ENCODE measurements around the gene PCIF1. TPM values are rescaled to one million over a fixed set of nuclear protein-coding genes. Genes with fewer than 3 reads are reported as not detected.

Gene PCIF1
- total and polyA plus RNA-seq, 2 donors (not counting 3 experiments of a cell fraction or from before 2014, with no cell fraction given) = 26.4 to 27.2 TPM

DNA sequence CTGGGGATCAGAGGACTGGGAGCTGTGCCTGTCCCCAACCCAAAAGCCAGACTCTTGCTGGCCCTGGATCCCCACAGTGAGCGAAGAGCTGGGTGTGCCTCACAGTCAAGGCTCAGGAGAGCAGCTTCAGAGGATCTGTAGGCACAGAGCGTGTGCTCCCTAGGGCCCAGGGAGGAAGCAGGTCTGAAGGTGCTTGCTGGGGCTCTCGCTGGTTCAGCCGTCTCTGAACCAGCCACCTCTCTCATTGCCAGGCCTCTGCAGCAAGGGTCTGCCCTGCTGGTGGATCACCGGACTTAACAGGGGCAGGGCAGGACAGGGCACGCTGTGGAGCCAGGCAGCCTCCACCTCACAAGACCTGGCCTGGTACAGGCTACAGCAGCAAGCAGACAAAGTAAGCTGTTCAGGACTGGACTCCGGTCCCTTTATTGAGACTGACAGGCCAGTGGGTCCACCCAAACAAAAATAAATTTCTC is 13.8 kb downstream of the PCIF1 start:
- TF ChIP-seq MYC (IDR thresholded peaks at IDR 0.05; ENCODE audit: low read depth, low read length) (no peak), POLR2A (IDR thresholded peaks at IDR 0.05; ENCODE audit: low read depth, low read length) (no peak), POLR2AphosphoS5 (IDR thresholded peaks at IDR 0.05; ENCODE audit: insufficient read depth, low read depth, low read length) (no peak), MAX (IDR thresholded peaks at IDR 0.05; ENCODE audit: insufficient read depth, insufficient read length) (no peak), FOS (IDR thresholded peaks at IDR 0.05; ENCODE audit: borderline replicate concordance, insufficient read depth, low read length) (no peak), GATA2 (IDR thresholded peaks at IDR 0.05; ENCODE audit: insufficient read depth, insufficient read length, low read depth, low read length) (no peak), JUN (IDR thresholded peaks at IDR 0.05; ENCODE audit: borderline replicate concordance, insufficient read depth, insufficient read length, low read depth) (no peak), EZH2 (IDR thresholded peaks at IDR 0.05; ENCODE audit: borderline replicate concordance, low read depth, low read length, severe bottlenecking) (no peak)
- TF ChIP-seq, protein P1, sequence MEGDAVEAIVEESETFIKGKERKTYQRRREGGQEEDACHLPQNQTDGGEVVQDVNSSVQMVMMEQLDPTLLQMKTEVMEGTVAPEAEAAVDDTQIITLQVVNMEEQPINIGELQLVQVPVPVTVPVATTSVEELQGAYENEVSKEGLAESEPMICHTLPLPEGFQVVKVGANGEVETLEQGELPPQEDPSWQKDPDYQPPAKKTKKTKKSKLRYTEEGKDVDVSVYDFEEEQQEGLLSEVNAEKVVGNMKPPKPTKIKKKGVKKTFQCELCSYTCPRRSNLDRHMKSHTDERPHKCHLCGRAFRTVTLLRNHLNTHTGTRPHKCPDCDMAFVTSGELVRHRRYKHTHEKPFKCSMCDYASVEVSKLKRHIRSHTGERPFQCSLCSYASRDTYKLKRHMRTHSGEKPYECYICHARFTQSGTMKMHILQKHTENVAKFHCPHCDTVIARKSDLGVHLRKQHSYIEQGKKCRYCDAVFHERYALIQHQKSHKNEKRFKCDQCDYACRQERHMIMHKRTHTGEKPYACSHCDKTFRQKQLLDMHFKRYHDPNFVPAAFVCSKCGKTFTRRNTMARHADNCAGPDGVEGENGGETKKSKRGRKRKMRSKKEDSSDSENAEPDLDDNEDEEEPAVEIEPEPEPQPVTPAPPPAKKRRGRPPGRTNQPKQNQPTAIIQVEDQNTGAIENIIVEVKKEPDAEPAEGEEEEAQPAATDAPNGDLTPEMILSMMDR (IDR thresholded peaks at IDR 0.05; ENCODE audit: extremely low read depth in 1 of 2, insufficient read depth in 1 of 2, low read depth in 1 of 2, low read length in 2 of 2) = no peak
- Histone ChIP-seq H2AFZ (ENCODE audit: low read depth, low read length) (no peak overlapping the region), H3K4me3 (replicated peaks in 1 of 3; ENCODE audit: insufficient read depth in 1 of 3, low read depth in 1 of 3, low read length in 3 of 3) (no peak overlapping the region), H4K20me1 (replicated peaks; ENCODE audit: control insufficient read depth, extremely low read depth, insufficient read depth, low read length) (no peaks in the 10 kb centered on the region), H3K27me3 (ENCODE audit: control insufficient read depth in 2 of 2, insufficient read depth in 2 of 2, low read length in 2 of 2) (no peaks in the 10 kb centered on the region), H3K9me3 (replicated peaks; ENCODE audit: control insufficient read depth, insufficient read depth, low read length) (no peaks in the 10 kb centered on the region), H3K27ac (ENCODE audit: insufficient read depth, low read depth, low read length) (no peak overlapping the region), H3K79me2 (ENCODE audit: control insufficient read depth, insufficient read depth, low read length) (no peaks in the 10 kb centered on the region), H3K4me2 (ENCODE audit: insufficient read depth, low read length) (no peak overlapping the region), H3K9me1 (replicated peaks; ENCODE audit: control insufficient read depth, extremely low read depth, insufficient read depth, low read length) (no peaks in the 10 kb centered on the region), H3K9ac (replicated peaks; ENCODE audit: extremely low read depth, insufficient read depth, low read length) (no peak overlapping the region), H3K4me1 (ENCODE audit: control insufficient read depth, extremely low read depth, insufficient read depth, low read length) (no peaks in the 10 kb centered on the region), H3K36me3 (ENCODE audit: control insufficient read depth in 2 of 2, extremely low read depth in 1 of 2, insufficient read depth in 2 of 2, low read length in 2 of 2) (peaks cover 7 to 82% of the 10 kb centered on the region in 2 experiments)
- DNase-seq (ENCODE audit: low read depth, low spot score) (no peak), FAIRE-seq (no peak)
- dilution Hi-C loops (cut with MboI; ENCODE audit: extremely low pct_ligation_motif_present, low sequenced_read_pairs) (no loop called here), intact Hi-C loops (cut with micrococcal nuclease) (no loop called here)
- ChIA-PET CTCF (interaction anchor here (0.8 to 1.9 kb wide), 6 partner anchors 9 to 150 kb away, joined by 3 to 18 read pairs (median 4); no protein-coding TSS in a partner anchor), POLR2A (interaction anchor here (1.9 kb wide), 2 partner anchors 13 to 14 kb away, joined by 4 to 8 read pairs; partner anchors contain the start of gene PCIF1)
- BruUV-seq (replicated peaks) = no TSS peak
